Naive thymus-derived CD4-positive, alpha-beta T cell (primary cell): ENCODE data around the gene RARRES1. TPM values are rescaled to one million over a fixed set of nuclear protein-coding genes. Genes with fewer than 3 reads are reported as not detected.

ENCODE experiments used
- ATAC-seq: fragments of 150-1000 bp; cut with Tn5 transposase; 2 replicates; pipeline ENCODE4 v1.10.0; 2021; ENCODE audit warnings: mild to moderate bottlenecking, moderate library complexity
- CTCF ChIA-PET: fragments of 350-600 bp; sonication (Branson Sonifier 250); formaldehyde crosslinking; loops from one replicate; lab custom pipeline; 2021; ENCODE audit warnings: antibody characterized with exemption; lab: Charles Lee
- POLR2A ChIA-PET: fragments of 350-600 bp; sonication (Branson Sonifier 250); formaldehyde crosslinking; loops from one replicate; lab custom pipeline; 2021; ENCODE audit warnings: antibody characterized with exemption, inconsistent platforms; lab: Charles Lee
- DNase-seq, 9 donors: peaks; one replicate each; pipeline versions ENCODE4 v3.0.0 to v3.0.0-alpha.2; 2020 to 2022; ENCODE audit warnings: mixed read lengths in 1 of 9
- H3K27ac ChIP-seq: one replicate; pipeline ENCODE4 v1.7.0; 2013; ENCODE audit warnings: mild to moderate bottlenecking, low read depth, low read length, moderate library complexity
- H3K27me3 ChIP-seq, 2 donors: one replicate each; pipeline ENCODE4 v1.7.0; 2013; ENCODE audit warnings: low read length in 2 of 2, mild to moderate bottlenecking in 2 of 2, moderate library complexity in 2 of 2; ENCODE audit not compliant: control insufficient read depth in 2 of 2, insufficient read depth in 2 of 2
- H3K36me3 ChIP-seq, 3 experiments: 1 replicate in 2 of 3; 2 replicates in 1 of 3; pipeline ENCODE4 v1.7.0; 2013; ENCODE audit warnings: low read length in 3 of 3, mild to moderate bottlenecking in 3 of 3, moderate library complexity in 1 of 3; ENCODE audit not compliant: insufficient read depth in 3 of 3, control insufficient read depth in 2 of 3
- H3K4me1 ChIP-seq, 2 donors: one replicate each; pipeline ENCODE4 v1.7.0; 2013; ENCODE audit warnings: low read length in 2 of 2, mild to moderate bottlenecking in 2 of 2, moderate library complexity in 1 of 2; ENCODE audit not compliant: control insufficient read depth in 2 of 2, insufficient read depth in 2 of 2
- H3K4me3 ChIP-seq: 2 replicates; pipeline ENCODE4 v1.7.0; 2013; ENCODE audit warnings: mild to moderate bottlenecking, low read length
- H3K9me3 ChIP-seq, 3 experiments: 1 replicate in 2 of 3; 2 replicates in 1 of 3; pipeline ENCODE4 v1.7.0; 2013; ENCODE audit warnings: low read length in 3 of 3; ENCODE audit not compliant: control insufficient read depth in 2 of 3
- H3K27ac Mint-ChIP-seq, 9 donors: one replicate each; pipeline ENCODE4 v1.8.0; 2020 to 2022; ENCODE audit warnings: mixed read lengths in 9 of 9, mild to moderate bottlenecking in 8 of 9, moderate library complexity in 5 of 9, inconsistent platforms in 2 of 9
- H3K27me3 Mint-ChIP-seq, 5 donors: one replicate each; pipeline ENCODE4 v1.8.0; 2021 to 2022; ENCODE audit warnings: mixed read lengths in 5 of 5, mild to moderate bottlenecking in 1 of 5
- H3K36me3 Mint-ChIP-seq, 5 donors: one replicate each; pipeline ENCODE4 v1.8.0; 2020 to 2022; ENCODE audit warnings: mixed read lengths in 5 of 5, mild to moderate bottlenecking in 3 of 5, inconsistent platforms in 1 of 5
- H3K4me1 Mint-ChIP-seq, 7 donors: one replicate each; pipeline ENCODE4 v1.8.0; 2020 to 2022; ENCODE audit warnings: mixed read lengths in 7 of 7, mild to moderate bottlenecking in 3 of 7, inconsistent platforms in 1 of 7
- H3K4me3 Mint-ChIP-seq, 10 donors: one replicate each; pipeline ENCODE4 v1.8.0; 2020 to 2022; ENCODE audit warnings: mild to moderate bottlenecking in 10 of 10, mixed read lengths in 10 of 10, moderate library complexity in 6 of 10, inconsistent platforms in 2 of 10
- H3K9me3 Mint-ChIP-seq, 11 donors: one replicate each; pipeline ENCODE4 v1.8.0; 2020 to 2022; ENCODE audit warnings: mixed read lengths in 11 of 11, mild to moderate bottlenecking in 4 of 11, inconsistent platforms in 1 of 11, moderate library complexity in 1 of 11
- intact Hi-C, 2 donors: fragments of 100-400 bp; cut with micrococcal nuclease; formaldehyde crosslinking; loops; one replicate each; pipeline ENCODE4 v1.15.1; 2023
- polyA plus RNA-seq, 2 donors: library from polyadenylated mRNA; unstranded; fragments of 300-500 nt; fragmentation: Illumina TruSeq; gene quantifications; one replicate each; pipeline ENCODE4 v1.2.3, GENCODE V29; 2021
- total RNA-seq, 6 experiments: library from RNA in 5 of 6; stranded (reverse) in 5 of 6; gene quantifications; 1 replicate in 5 of 6; 2 replicates in 1 of 6; pipeline ENCODE4 v1.2.3 and lab custom pipeline; 2021 to 2026

RARRES1 gene
- total and polyA plus RNA-seq, 7 experiments from 2014 or later = not detected

- H3K9me3 ChIP-seq = no peaks in the 10 kb centered on the region
- H3K4me3 ChIP-seq = no peak overlapping the region
- POLR2A ChIA-PET = no interaction called here
- no peaks in the 10 kb centered on the region for H3K4me1 ChIP-seq
- DNase-seq (no peak), ATAC-seq (no peak)
- H3K4me3 Mint-ChIP-seq = no peak overlapping the region
- H3K27me3 Mint-ChIP-seq = no peaks in the 10 kb centered on the region
- CTCF ChIA-PET = no interaction called here
- no peak overlapping the region for H3K27ac Mint-ChIP-seq
- H3K27me3 ChIP-seq = no peaks in the 10 kb centered on the region
- H3K9me3 Mint-ChIP-seq = no peaks in the 10 kb centered on the region
- H3K36me3 ChIP-seq = no peaks in the 10 kb centered on the region
- H3K4me1 Mint-ChIP-seq = peaks cover 0 to 7% (median 0%) of the 10 kb centered on the region in 7 donors
- intact Hi-C loops = no loop called here
- no peak overlapping the region for H3K27ac ChIP-seq
- H3K36me3 Mint-ChIP-seq = peaks cover 0 to 32% (median 12%) of the 10 kb centered on the region in 5 donors
These were observed 17.8 kb upstream of the RARRES1 start for GRCh38 chr3:158750016-158750415.

GRCh38 chr3:158749526-158749925 lies 17.3 kb upstream of the RARRES1 start:
- no peak overlapping the region for H3K27ac Mint-ChIP-seq
- no peak overlapping the region for H3K4me3 Mint-ChIP-seq
- ChIA-PET CTCF (no interaction called here), POLR2A (no interaction called here)
- no peaks in the 10 kb centered on the region for H3K36me3 ChIP-seq
- no peaks in the 10 kb centered on the region for H3K9me3 Mint-ChIP-seq
- H3K4me1 ChIP-seq = no peaks in the 10 kb centered on the region
- no peak overlapping the region for H3K27ac ChIP-seq
- no peak for ATAC-seq
- no peak overlapping the region for H3K4me3 ChIP-seq
- H3K27me3 ChIP-seq = no peaks in the 10 kb centered on the region
- H3K4me1 Mint-ChIP-seq = peaks cover 0 to 7% (median 0%) of the 10 kb centered on the region in 7 donors
- H3K9me3 ChIP-seq = no peaks in the 10 kb centered on the region
- no peak for DNase-seq
- intact Hi-C loops = no loop called here
- peaks cover 0 to 37% (median 16%) of the 10 kb centered on the region in 5 donors for H3K36me3 Mint-ChIP-seq
- no peaks in the 10 kb centered on the region for H3K27me3 Mint-ChIP-seq

GRCh38 chr3:158748237-158748828 lies 16.1 kb upstream of the RARRES1 start:
- H3K36me3 ChIP-seq = no peaks in the 10 kb centered on the region
- no peak overlapping the region for H3K27ac ChIP-seq
- H3K9me3 ChIP-seq = no peaks in the 10 kb centered on the region
- POLR2A ChIA-PET = no interaction called here
- Mint-ChIP-seq H3K4me3 (no peak overlapping the region), H3K4me1 (peaks cover 0 to 7% (median 2%) of the 10 kb centered on the region in 7 donors), H3K9me3 (no peaks in the 10 kb centered on the region), H3K27ac (no peak overlapping the region), H3K36me3 (peaks cover 0 to 48% (median 26%) of the 10 kb centered on the region in 5 donors), H3K27me3 (no peaks in the 10 kb centered on the region)
- no peak overlapping the region for H3K4me3 ChIP-seq
- H3K27me3 ChIP-seq = no peaks in the 10 kb centered on the region
- ATAC-seq (peak; percentile 54), DNase-seq (no peak)
- CTCF ChIA-PET = no interaction called here
- H3K4me1 ChIP-seq = no peaks in the 10 kb centered on the region
- intact Hi-C loops = no loop called here

GRCh38 chr3:158747417-158747816 lies 15.2 kb upstream of the RARRES1 start:
- Histone ChIP-seq H3K4me3 (no peak overlapping the region), H3K36me3 (no peaks in the 10 kb centered on the region), H3K27ac (no peak overlapping the region), H3K27me3 (no peaks in the 10 kb centered on the region), H3K9me3 (no peaks in the 10 kb centered on the region), H3K4me1 (peaks cover 0 to 2% of the 10 kb centered on the region in 2 donors)
- CTCF ChIA-PET = no interaction called here
- intact Hi-C loops = no loop called here
- Mint-ChIP-seq H3K27me3 (no peaks in the 10 kb centered on the region), H3K4me3 (no peak overlapping the region), H3K9me3 (no peaks in the 10 kb centered on the region), H3K36me3 (peaks cover 0 to 48% (median 26%) of the 10 kb centered on the region in 5 donors), H3K27ac (no peak overlapping the region), H3K4me1 (peaks cover 0 to 11% (median 4%) of the 10 kb centered on the region in 7 donors)
- POLR2A ChIA-PET = no interaction called here
- ATAC-seq = no peak
- no peak for DNase-seq

GRCh38 chr3:158745551-158745950 lies 13.3 kb upstream of the RARRES1 start:
- Histone ChIP-seq H3K27me3 (no peaks in the 10 kb centered on the region), H3K4me1 (peaks cover 0 to 7% of the 10 kb centered on the region in 2 donors), H3K27ac (no peak overlapping the region), H3K36me3 (no peaks in the 10 kb centered on the region), H3K9me3 (no peaks in the 10 kb centered on the region), H3K4me3 (no peak overlapping the region)
- no peak for DNase-seq
- H3K27me3 Mint-ChIP-seq = no peaks in the 10 kb centered on the region
- no peak overlapping the region for H3K27ac Mint-ChIP-seq
- H3K4me3 Mint-ChIP-seq = no peak overlapping the region
- H3K4me1 Mint-ChIP-seq = peaks cover 6 to 28% (median 17%) of the 10 kb centered on the region in 7 donors
- ChIA-PET POLR2A (no interaction called here), CTCF (no interaction called here)
- no peaks in the 10 kb centered on the region for H3K9me3 Mint-ChIP-seq
- peaks cover 0 to 48% (median 22%) of the 10 kb centered on the region in 5 donors for H3K36me3 Mint-ChIP-seq
- intact Hi-C loops = no loop called here
- ATAC-seq = no peak

GRCh38 chr3:158744567-158745288 lies 12.5 kb upstream of the RARRES1 start:
- DNase-seq = no peak
- H3K27ac ChIP-seq = no peak overlapping the region
- H3K27ac Mint-ChIP-seq = no peak overlapping the region

More at GRCh38 chr3:158744567-158745288, 12.5 kb upstream of the RARRES1 start:
- no peak for ATAC-seq
- peaks cover 0 to 7% of the 10 kb centered on the region in 2 donors for H3K4me1 ChIP-seq
- peaks cover 6 to 30% (median 17%) of the 10 kb centered on the region in 7 donors for H3K4me1 Mint-ChIP-seq
- no peaks in the 10 kb centered on the region for H3K27me3 ChIP-seq
- no peaks in the 10 kb centered on the region for H3K9me3 Mint-ChIP-seq
- H3K27me3 Mint-ChIP-seq = no peaks in the 10 kb centered on the region
- no peak overlapping the region for H3K4me3 Mint-ChIP-seq
- no peaks in the 10 kb centered on the region for H3K9me3 ChIP-seq
- POLR2A ChIA-PET = no interaction called here
- H3K36me3 Mint-ChIP-seq = peaks cover 0 to 46% (median 22%) of the 10 kb centered on the region in 5 donors
- CTCF ChIA-PET = no interaction called here
- intact Hi-C loops = no loop called here
- no peak overlapping the region for H3K4me3 ChIP-seq
- H3K36me3 ChIP-seq = no peaks in the 10 kb centered on the region
